ENCODE results near the gene CAPZB. TPM values are rescaled to one million over a fixed set of nuclear protein-coding genes. Genes with fewer than 3 reads are reported as not detected.

CAPZB gene
- polyA plus RNA-seq, 2 donors = 221 to 272 TPM

GRCh38 chr1:19465650-19466049, 19.7 kb downstream of the CAPZB start:
- no peaks in the 10 kb centered on the region for H3K36me3 ChIP-seq (ENCODE audit: control insufficient read depth in 2 of 2, insufficient read depth in 2 of 2, low read length in 1 of 2)
- peaks cover 10 to 26% of the 10 kb centered on the region in 2 donors for H3K4me1 ChIP-seq (ENCODE audit: control insufficient read depth in 2 of 2, insufficient read depth in 2 of 2, low read length in 1 of 2)
- H3K27ac ChIP-seq (ENCODE audit: low read depth in 2 of 2, low read length in 1 of 2) = peak overlapping the region; percentile 51 to 62
- H3K4me3 ChIP-seq (ENCODE audit: low read depth in 1 of 2, low read length in 2 of 2) = no peak overlapping the region
- WGBS, 2 donors = 75 to 89% methylated on average over 4 of the region's 4 CpGs
- no peaks in the 10 kb centered on the region for H3K27me3 ChIP-seq (ENCODE audit: control insufficient read depth in 1 of 2, insufficient read depth in 2 of 2, low read length in 2 of 2)
- H3K9me3 ChIP-seq (ENCODE audit: control insufficient read depth in 2 of 2, insufficient read depth in 1 of 2, low read depth in 1 of 2, low read length in 1 of 2) = no peaks in the 10 kb centered on the region

- Histone ChIP-seq H3K27me3 (ENCODE audit: control insufficient read depth in 1 of 2, insufficient read depth in 2 of 2, low read length in 2 of 2) (no peaks in the 10 kb centered on the region), H3K4me3 (ENCODE audit: low read depth in 1 of 2, low read length in 2 of 2) (no peak overlapping the region), H3K27ac (ENCODE audit: low read depth in 2 of 2, low read length in 1 of 2) (peak overlapping the region; percentile 5 to 62), H3K9me3 (ENCODE audit: control insufficient read depth in 2 of 2, insufficient read depth in 1 of 2, low read depth in 1 of 2, low read length in 1 of 2) (no peaks in the 10 kb centered on the region), H3K36me3 (ENCODE audit: control insufficient read depth in 2 of 2, insufficient read depth in 2 of 2, low read length in 1 of 2) (no peaks in the 10 kb centered on the region), H3K4me1 (ENCODE audit: control insufficient read depth in 2 of 2, insufficient read depth in 2 of 2, low read length in 1 of 2) (peaks cover 10 to 28% of the 10 kb centered on the region in 2 donors)
- WGBS, 2 donors = 31 to 50% methylated on average over 2 of the region's 2 CpGs
These were observed 20.2 kb downstream of the CAPZB start for GRCh38 chr1:19465123-19465522.

- WGBS, 2 donors = 82 to 87% methylated on average over 4 of the region's 4 CpGs
- Histone ChIP-seq H3K36me3 (ENCODE audit: control insufficient read depth in 2 of 2, insufficient read depth in 2 of 2, low read length in 1 of 2) (no peaks in the 10 kb centered on the region), H3K4me3 (ENCODE audit: low read depth in 1 of 2, low read length in 2 of 2) (no peak overlapping the region), H3K27me3 (ENCODE audit: control insufficient read depth in 1 of 2, insufficient read depth in 2 of 2, low read length in 2 of 2) (no peaks in the 10 kb centered on the region), H3K4me1 (ENCODE audit: control insufficient read depth in 2 of 2, insufficient read depth in 2 of 2, low read length in 1 of 2) (peaks cover 10 to 28% of the 10 kb centered on the region in 2 donors), H3K27ac (ENCODE audit: low read depth in 2 of 2, low read length in 1 of 2) (peak overlapping the region in 1 of 2 donors; percentile 62), H3K9me3 (ENCODE audit: control insufficient read depth in 2 of 2, insufficient read depth in 1 of 2, low read depth in 1 of 2, low read length in 1 of 2) (no peaks in the 10 kb centered on the region)
These were observed 20.6 kb downstream of the CAPZB start for GRCh38 chr1:19464696-19465095.

GRCh38 chr1:19463504-19463803, 21.9 kb downstream of the CAPZB start:
- no peak overlapping the region for H3K4me3 ChIP-seq (ENCODE audit: low read depth in 1 of 2, low read length in 2 of 2)
- H3K27me3 ChIP-seq (ENCODE audit: control insufficient read depth in 1 of 2, insufficient read depth in 2 of 2, low read length in 2 of 2) = no peaks in the 10 kb centered on the region
- H3K36me3 ChIP-seq (ENCODE audit: control insufficient read depth in 2 of 2, insufficient read depth in 2 of 2, low read length in 1 of 2) = no peaks in the 10 kb centered on the region
- peaks cover 12 to 25% of the 10 kb centered on the region in 2 donors for H3K4me1 ChIP-seq (ENCODE audit: control insufficient read depth in 2 of 2, insufficient read depth in 2 of 2, low read length in 1 of 2)
- H3K9me3 ChIP-seq (ENCODE audit: control insufficient read depth in 2 of 2, insufficient read depth in 1 of 2, low read depth in 1 of 2, low read length in 1 of 2) = no peaks in the 10 kb centered on the region
- peak overlapping the region; percentile 34 to 45 for H3K27ac ChIP-seq (ENCODE audit: low read depth in 2 of 2, low read length in 1 of 2)

GRCh38 chr1:19462781-19463503, 22.4 kb downstream of the CAPZB start:
- 39 to 47% methylated on average over 10 of the region's 10 CpGs for WGBS, 2 donors
- no peak overlapping the region for H3K4me3 ChIP-seq (ENCODE audit: low read depth in 1 of 2, low read length in 2 of 2)
- peaks cover 12 to 22% of the 10 kb centered on the region in 2 donors for H3K4me1 ChIP-seq (ENCODE audit: control insufficient read depth in 2 of 2, insufficient read depth in 2 of 2, low read length in 1 of 2)
- peak overlapping the region in 1 of 2 donors; percentile 45 for H3K27ac ChIP-seq (ENCODE audit: low read depth in 2 of 2, low read length in 1 of 2)
- no peaks in the 10 kb centered on the region for H3K9me3 ChIP-seq (ENCODE audit: control insufficient read depth in 2 of 2, insufficient read depth in 1 of 2, low read depth in 1 of 2, low read length in 1 of 2)
- no peaks in the 10 kb centered on the region for H3K27me3 ChIP-seq (ENCODE audit: control insufficient read depth in 1 of 2, insufficient read depth in 2 of 2, low read length in 2 of 2)
- H3K36me3 ChIP-seq (ENCODE audit: control insufficient read depth in 2 of 2, insufficient read depth in 2 of 2, low read length in 1 of 2) = no peaks in the 10 kb centered on the region

- peaks cover 5 to 13% of the 10 kb centered on the region in 2 donors for H3K4me1 ChIP-seq (ENCODE audit: control insufficient read depth in 2 of 2, insufficient read depth in 2 of 2, low read length in 1 of 2)
These were observed 24.2 kb downstream of the CAPZB start for GRCh38 chr1:19461220-19461554.

GRCh38 chr1:19460535-19461219, 24.7 kb downstream of the CAPZB start:
- H3K36me3 ChIP-seq (ENCODE audit: control insufficient read depth in 2 of 2, insufficient read depth in 2 of 2, low read length in 1 of 2) = no peaks in the 10 kb centered on the region
- H3K4me1 ChIP-seq (ENCODE audit: control insufficient read depth in 2 of 2, insufficient read depth in 2 of 2, low read length in 1 of 2) = peaks cover 5 to 13% of the 10 kb centered on the region in 2 donors
- no peaks in the 10 kb centered on the region for H3K27me3 ChIP-seq (ENCODE audit: control insufficient read depth in 1 of 2, insufficient read depth in 2 of 2, low read length in 2 of 2)
- no peak overlapping the region for H3K4me3 ChIP-seq (ENCODE audit: low read depth in 1 of 2, low read length in 2 of 2)
- 72 to 81% methylated on average over 11 to 12 of the region's 12 CpGs for WGBS, 2 donors
- H3K9me3 ChIP-seq (ENCODE audit: control insufficient read depth in 2 of 2, insufficient read depth in 1 of 2, low read depth in 1 of 2, low read length in 1 of 2) = no peaks in the 10 kb centered on the region
- H3K27ac ChIP-seq (ENCODE audit: low read depth in 2 of 2, low read length in 1 of 2) = peak overlapping the region in 1 of 2 donors; percentile 20

More at GRCh38 chr1:19461220-19461554, 24.2 kb downstream of the CAPZB start:
- Histone ChIP-seq H3K4me3 (ENCODE audit: low read depth in 1 of 2, low read length in 2 of 2) (no peak overlapping the region), H3K9me3 (ENCODE audit: control insufficient read depth in 2 of 2, insufficient read depth in 1 of 2, low read depth in 1 of 2, low read length in 1 of 2) (no peaks in the 10 kb centered on the region), H3K36me3 (ENCODE audit: control insufficient read depth in 2 of 2, insufficient read depth in 2 of 2, low read length in 1 of 2) (no peaks in the 10 kb centered on the region), H3K27me3 (ENCODE audit: control insufficient read depth in 1 of 2, insufficient read depth in 2 of 2, low read length in 2 of 2) (no peaks in the 10 kb centered on the region), H3K27ac (ENCODE audit: low read depth in 2 of 2, low read length in 1 of 2) (peak overlapping the region in 1 of 2 donors; percentile 20)
- WGBS, 2 donors = 70 to 77% methylated on average over 6 of the region's 6 CpGs

- Histone ChIP-seq H3K9me3 (ENCODE audit: control insufficient read depth in 2 of 2, insufficient read depth in 1 of 2, low read depth in 1 of 2, low read length in 1 of 2) (no peaks in the 10 kb centered on the region), H3K27me3 (ENCODE audit: control insufficient read depth in 1 of 2, insufficient read depth in 2 of 2, low read length in 2 of 2) (no peaks in the 10 kb centered on the region), H3K4me3 (ENCODE audit: low read depth in 1 of 2, low read length in 2 of 2) (no peak overlapping the region), H3K4me1 (ENCODE audit: control insufficient read depth in 2 of 2, insufficient read depth in 2 of 2, low read length in 1 of 2) (peaks cover 9 to 17% of the 10 kb centered on the region in 2 donors), H3K27ac (ENCODE audit: low read depth in 2 of 2, low read length in 1 of 2) (peak overlapping the region; percentile 48 to 74), H3K36me3 (ENCODE audit: control insufficient read depth in 2 of 2, insufficient read depth in 2 of 2, low read length in 1 of 2) (no peaks in the 10 kb centered on the region)
- 28 to 42% methylated on average over 6 of the region's 6 CpGs for WGBS, 2 donors
These were observed 26.4 kb downstream of the CAPZB start for GRCh38 chr1:19458815-19459417.

- no peak overlapping the region for H3K27ac ChIP-seq (ENCODE audit: low read depth in 2 of 2, low read length in 1 of 2)
- no peaks in the 10 kb centered on the region for H3K9me3 ChIP-seq (ENCODE audit: control insufficient read depth in 2 of 2, insufficient read depth in 1 of 2, low read depth in 1 of 2, low read length in 1 of 2)
- WGBS, 2 donors = 69 to 74% methylated on average over 8 of the region's 8 CpGs
- peaks cover 9 to 17% of the 10 kb centered on the region in 2 donors for H3K4me1 ChIP-seq (ENCODE audit: control insufficient read depth in 2 of 2, insufficient read depth in 2 of 2, low read length in 1 of 2)
- no peaks in the 10 kb centered on the region for H3K27me3 ChIP-seq (ENCODE audit: control insufficient read depth in 1 of 2, insufficient read depth in 2 of 2, low read length in 2 of 2)
- no peak overlapping the region for H3K4me3 ChIP-seq (ENCODE audit: low read depth in 1 of 2, low read length in 2 of 2)
- peaks cover 0 to 2% of the 10 kb centered on the region in 2 donors for H3K36me3 ChIP-seq (ENCODE audit: control insufficient read depth in 2 of 2, insufficient read depth in 2 of 2, low read length in 1 of 2)
These were observed 27.7 kb downstream of the CAPZB start for GRCh38 chr1:19457607-19458006.

Data from esophagus (tissue), 2 donors.